ENCODE measurements around the gene HAAO. TPM values are rescaled to one million over a fixed set of nuclear protein-coding genes. Genes with fewer than 3 reads are reported as not detected.
"Not testable (repeated sequence)": the region's sequence is repeated elsewhere in the genome, so short reads cannot be mapped to it uniquely, and the experiment has no call there.

The HAAO gene
- total RNA-seq, 4 donors from 2014 or later, result 1.9 to 29.4 (median 4.0) TPM; not detected in 1

GRCh38 chr2:42742740-42743658 lies 49.4 kb downstream of the HAAO start:
- no peak for TF ChIP-seq POLR2AphosphoS5 (IDR thresholded peaks at IDR 0.05)
- no peak for TF ChIP-seq POLR2A (IDR thresholded peaks at IDR 0.05)
- no peak for TF ChIP-seq CTCF (IDR thresholded peaks at IDR 0.05)
- TF ChIP-seq EP300 (IDR thresholded peaks at IDR 0.05; ENCODE audit: low read depth), result no peak
- DNase-seq, result no peak
- Histone ChIP-seq H3K4me1 (no peaks in the 10 kb centered on the region), H3K27ac (no peak overlapping the region), H3K36me3 (peaks cover 0 to 15% (median 0%) of the 10 kb centered on the region in 4 donors), H3K9me3 (no peaks in the 10 kb centered on the region), H3K4me3 (no peak overlapping the region), H3K27me3 (no peaks in the 10 kb centered on the region)
- in situ Hi-C loops (cut with MboI; ENCODE audit: low pct_ligation_motif_present in 1 of 4, low pct_unique_long_range_greater_than_20kb in 1 of 4, low sequenced_read_pairs in 3 of 4), result no loop called here
- WGBS, 2 donors (ENCODE audit: low coverage in 1 of 2), result 73% methylated on average over 2 of the region's 2 CpGs; no CpG with 5 or more reads in 1 of the 2 donors
- intact Hi-C loops (cut with DNase I; ENCODE audit: low total_unique reads), result no loop called here

- Histone ChIP-seq H3K4me1 (no peaks in the 10 kb centered on the region), H3K27me3 (no peaks in the 10 kb centered on the region), H3K4me3 (no peak overlapping the region), H3K27ac (no peak overlapping the region), H3K36me3 (peaks cover 0 to 8% (median 0%) of the 10 kb centered on the region in 4 donors), H3K9me3 (no peaks in the 10 kb centered on the region)
- in situ Hi-C loops (cut with MboI; ENCODE audit: low pct_ligation_motif_present in 1 of 4, low pct_unique_long_range_greater_than_20kb in 1 of 4, low sequenced_read_pairs in 3 of 4) (no loop called here), intact Hi-C loops (cut with DNase I; ENCODE audit: low total_unique reads) (no loop called here)
- TF ChIP-seq EP300 (IDR thresholded peaks at IDR 0.05; ENCODE audit: low read depth) (no peak), POLR2A (IDR thresholded peaks at IDR 0.05) (no peak), POLR2AphosphoS5 (IDR thresholded peaks at IDR 0.05) (no peak), CTCF (IDR thresholded peaks at IDR 0.05) (no peak)
- WGBS, 2 donors (ENCODE audit: low coverage in 1 of 2), result 85 to 86% methylated on average over 3 of the region's 3 CpGs
- DNase-seq, result no peak
Observed at GRCh38 chr2:42741140-42741539, 51.2 kb downstream of the HAAO start.

GRCh38 chr2:42736598-42737322 lies 55.6 kb downstream of the HAAO start:
- intact Hi-C loops (cut with DNase I; ENCODE audit: low total_unique reads) (no loop called here), in situ Hi-C loops (cut with MboI; ENCODE audit: low pct_ligation_motif_present in 1 of 4, low pct_unique_long_range_greater_than_20kb in 1 of 4, low sequenced_read_pairs in 3 of 4) (no loop called here)
- H3K27me3 ChIP-seq, result no peaks in the 10 kb centered on the region
- H3K4me3 ChIP-seq, result no peak overlapping the region
- H3K9me3 ChIP-seq, result peaks cover 0 to 7% of the 10 kb centered on the region in 2 donors
- no peak overlapping the region for H3K27ac ChIP-seq
- no peak for TF ChIP-seq EP300 (IDR thresholded peaks at IDR 0.05; ENCODE audit: low read depth)
- no peak for TF ChIP-seq POLR2A (IDR thresholded peaks at IDR 0.05)
- no peak for TF ChIP-seq POLR2AphosphoS5 (IDR thresholded peaks at IDR 0.05)
- TF ChIP-seq CTCF (IDR thresholded peaks at IDR 0.05), result no peak
- peaks cover 0 to 27% (median 5%) of the 10 kb centered on the region in 4 donors for H3K36me3 ChIP-seq
- H3K4me1 ChIP-seq, result no peaks in the 10 kb centered on the region
- DNase-seq, result no peak

DNA sequence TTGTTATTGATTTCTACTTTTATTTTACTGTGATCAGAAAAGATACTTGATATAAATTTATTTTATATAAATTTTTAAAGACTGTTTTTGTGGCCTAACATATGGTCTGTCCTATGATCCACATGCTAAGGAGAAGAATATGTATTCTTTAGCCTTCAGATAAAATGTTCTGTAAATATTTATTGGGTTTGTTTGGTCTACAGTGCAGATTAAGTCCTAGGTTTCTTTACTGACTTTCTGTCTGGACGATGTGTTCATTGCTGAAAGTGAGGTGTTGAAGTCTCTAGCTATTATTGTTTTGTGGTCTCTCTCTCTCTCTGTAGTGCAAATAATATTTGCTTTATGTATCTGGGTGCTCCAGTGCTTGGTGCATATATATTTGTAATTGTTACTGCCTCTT lies 58.5 kb downstream of the HAAO start:
- WGBS, 2 donors (ENCODE audit: low coverage in 1 of 2), result 83% methylated on average over 1 of the region's 1 CpG; no CpG with 5 or more reads in 1 of the 2 donors
- intact Hi-C loops (cut with DNase I; ENCODE audit: low total_unique reads), result no loop called here
- Histone ChIP-seq H3K27ac (no peak overlapping the region), H3K36me3 (peaks cover 0 to 19% (median 5%) of the 10 kb centered on the region in 4 donors), H3K9me3 (peaks cover 8 to 16% of the 10 kb centered on the region in 2 donors), H3K4me3 (no peak overlapping the region), H3K27me3 (no peaks in the 10 kb centered on the region), H3K4me1 (no peaks in the 10 kb centered on the region)
- no peak for TF ChIP-seq CTCF (IDR thresholded peaks at IDR 0.05)
- TF ChIP-seq POLR2A (IDR thresholded peaks at IDR 0.05), result no peak
- TF ChIP-seq POLR2AphosphoS5 (IDR thresholded peaks at IDR 0.05), result no peak
- no peak for TF ChIP-seq EP300 (IDR thresholded peaks at IDR 0.05; ENCODE audit: low read depth)
- DNase-seq, result no peak
- in situ Hi-C loops (cut with MboI; ENCODE audit: low pct_ligation_motif_present in 1 of 4, low pct_unique_long_range_greater_than_20kb in 1 of 4, low sequenced_read_pairs in 3 of 4), result no loop called here

DNA sequence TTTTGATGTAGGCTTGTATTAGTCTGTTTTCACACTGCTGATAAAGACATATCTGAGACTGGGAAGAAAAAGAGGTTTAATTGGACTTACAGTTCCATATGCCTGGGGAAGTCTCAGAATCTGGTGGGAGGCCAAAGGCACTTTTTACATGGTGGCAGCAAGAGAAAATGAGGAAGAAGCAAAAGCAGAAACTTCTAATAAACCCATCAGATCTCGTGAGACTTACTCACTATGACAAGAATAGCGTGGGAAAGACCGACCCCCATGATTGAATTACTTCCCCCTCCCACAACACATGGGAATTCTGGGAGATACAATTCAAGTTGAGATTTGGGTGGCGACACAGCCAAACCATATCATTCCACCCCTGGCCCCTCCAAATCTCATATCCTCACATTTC lies 61.1 kb downstream of the HAAO start:
- DNase-seq; in situ Hi-C loops (cut with MboI; ENCODE audit: low pct_ligation_motif_present in 1 of 4, low pct_unique_long_range_greater_than_20kb in 1 of 4, low sequenced_read_pairs in 3 of 4); H3K4me3 ChIP-seq; H3K27me3 ChIP-seq; H3K4me1 ChIP-seq; intact Hi-C loops (cut with DNase I; ENCODE audit: low total_unique reads); H3K27ac ChIP-seq: not testable (repeated sequence)
- H3K36me3 ChIP-seq, result peaks cover 0 to 19% (median 5%) of the 10 kb centered on the region in 4 donors
- 90 to 98% methylated on average over 4 of the region's 4 CpGs for WGBS, 2 donors (ENCODE audit: low coverage in 1 of 2)
- H3K9me3 ChIP-seq, result peaks cover 8 to 16% of the 10 kb centered on the region in 2 donors

Data from transverse colon (tissue), 4 donors.